ENCODE results near the gene PIGH. TPM values are rescaled to one million over a fixed set of nuclear protein-coding genes. Genes with fewer than 3 reads are reported as not detected.

The PIGH gene
- total RNA-seq, 1 donor from 2014 or later: 24.1 TPM

GRCh38 chr14:67571991-67572323, 28.1 kb downstream of the PIGH start:
- H3K4me3 ChIP-seq: no peak overlapping the region
- H3K27me3 ChIP-seq: no peaks in the 10 kb centered on the region
- intact Hi-C loops (cut with DNase I): loop anchor here (10.0 kb wide), 1 partner anchor 147 kb away; no protein-coding TSS in a partner anchor
- no peak for TF ChIP-seq POLR2AphosphoS5 (IDR thresholded peaks at IDR 0.05; ENCODE audit: insufficient read depth in 1 of 2, low read depth in 1 of 2)
- no peak for TF ChIP-seq POLR2A (IDR thresholded peaks at IDR 0.05)
- TF ChIP-seq CTCF (IDR thresholded peaks at IDR 0.05): no peak
- no peaks in the 10 kb centered on the region for H3K4me1 ChIP-seq
- no peaks in the 10 kb centered on the region for H3K36me3 ChIP-seq
- no peak overlapping the region for H3K27ac ChIP-seq
- no peak for DNase-seq (ENCODE audit: extremely low spot score in 2 of 2)
- H3K9me3 ChIP-seq: no peaks in the 10 kb centered on the region

- Histone ChIP-seq H3K27me3 (no peaks in the 10 kb centered on the region), H3K4me1 (no peaks in the 10 kb centered on the region), H3K4me3 (no peak overlapping the region), H3K9me3 (no peaks in the 10 kb centered on the region), H3K36me3 (no peaks in the 10 kb centered on the region), H3K27ac (no peak overlapping the region)
- DNase-seq (ENCODE audit: extremely low spot score in 2 of 2): no peak
- intact Hi-C loops (cut with DNase I): loop anchor here (10.0 kb wide), 1 partner anchor 147 kb away; no protein-coding TSS in a partner anchor
- TF ChIP-seq POLR2A (IDR thresholded peaks at IDR 0.05): no peak
- peak; percentile 54 to 88 (median 69) for TF ChIP-seq CTCF (IDR thresholded peaks at IDR 0.05)
These were observed 28.6 kb downstream of the PIGH start for GRCh38 chr14:67571275-67571990.

- H3K9me3 ChIP-seq: no peaks in the 10 kb centered on the region
- H3K27ac ChIP-seq: no peak overlapping the region
- no peak for DNase-seq (ENCODE audit: extremely low spot score in 2 of 2)
- no peaks in the 10 kb centered on the region for H3K27me3 ChIP-seq
- H3K36me3 ChIP-seq: no peaks in the 10 kb centered on the region
- intact Hi-C loops (cut with DNase I): loop anchor here (10.0 kb wide), 1 partner anchor 146 kb away; no protein-coding TSS in a partner anchor
- TF ChIP-seq POLR2AphosphoS5 (IDR thresholded peaks at IDR 0.05; ENCODE audit: insufficient read depth in 1 of 2, low read depth in 1 of 2): no peak
- H3K4me1 ChIP-seq: no peaks in the 10 kb centered on the region
- H3K4me3 ChIP-seq: no peak overlapping the region
These were observed 29.6 kb downstream of the PIGH start for GRCh38 chr14:67570453-67570852.

GRCh38 chr14:67569651-67570290, 30.3 kb downstream of the PIGH start:
- intact Hi-C loops (cut with DNase I): loop anchor here (10.0 kb wide), 1 partner anchor 145 kb away; no protein-coding TSS in a partner anchor
- no peaks in the 10 kb centered on the region for H3K27me3 ChIP-seq
- no peak for DNase-seq (ENCODE audit: extremely low spot score in 2 of 2)
- no peak overlapping the region for H3K27ac ChIP-seq
- TF ChIP-seq POLR2A (IDR thresholded peaks at IDR 0.05): no peak
- TF ChIP-seq POLR2AphosphoS5 (IDR thresholded peaks at IDR 0.05; ENCODE audit: insufficient read depth in 1 of 2, low read depth in 1 of 2): no peak
- TF ChIP-seq CTCF (IDR thresholded peaks at IDR 0.05): no peak
- no peaks in the 10 kb centered on the region for H3K36me3 ChIP-seq
- no peak overlapping the region for H3K4me3 ChIP-seq
- no peaks in the 10 kb centered on the region for H3K9me3 ChIP-seq
- H3K4me1 ChIP-seq: no peaks in the 10 kb centered on the region

GRCh38 chr14:67569011-67569650, 30.9 kb downstream of the PIGH start:
- Histone ChIP-seq H3K27me3 (no peaks in the 10 kb centered on the region), H3K36me3 (no peaks in the 10 kb centered on the region), H3K9me3 (no peaks in the 10 kb centered on the region), H3K27ac (no peak overlapping the region), H3K4me1 (no peaks in the 10 kb centered on the region), H3K4me3 (no peak overlapping the region)
- no peak for TF ChIP-seq CTCF (IDR thresholded peaks at IDR 0.05)
- no peak for TF ChIP-seq POLR2A (IDR thresholded peaks at IDR 0.05)
- intact Hi-C loops (cut with DNase I): no loop called here
- no peak for DNase-seq (ENCODE audit: extremely low spot score in 2 of 2)
